IMR-90 (cell line): ENCODE data around the gene NOMO2. TPM values are rescaled to one million over a fixed set of nuclear protein-coding genes. Genes with fewer than 3 reads are reported as not detected.
"Not testable (repeated sequence)": the region's sequence is repeated elsewhere in the genome, so short reads cannot be mapped to it uniquely, and the experiment has no call there.

Source experiments
- ATAC-seq: fragments of 200-7000 bp; cut with Tn5 transposase; 2 replicates; pipeline ENCODE4 v1.9.1; 2020; ENCODE audit warnings: low read depth, mild to moderate bottlenecking, moderate library complexity
- BruUV-seq: library from RNA; stranded (reverse); fragments of 400-500 nt; replicated peaks from 2 replicates; lab custom pipeline; 2021; lab: Mats Ljungman, UMichigan
- CTCF ChIA-PET: fragments of 300-600 bp; formaldehyde crosslinking; extraction: SDS; loops from one replicate; lab custom pipeline; 2021; ENCODE audit warnings: antibody characterized with exemption; lab: Yijun Ruan, JAX
- POLR2A ChIA-PET: fragments of 300-600 bp; sonication (Branson Sonifier 250); formaldehyde crosslinking; loops from one replicate; lab custom pipeline; 2022; ENCODE audit warnings: antibody characterized with exemption; ENCODE audit not compliant: unreplicated experiment; lab: Charles Lee
- DNase-seq: peaks from one replicate; pipeline ENCODE4 v3.0.0; 2013
- H2AFZ ChIP-seq: replicated peaks from 2 replicates; pipeline ENCODE3; 2013; ENCODE audit warnings: low read length, mild to moderate bottlenecking; ENCODE audit not compliant: poor library complexity
- H2AK5ac ChIP-seq: 2 replicates; pipeline ENCODE4 v1.6.1; 2013; ENCODE audit warnings: low read depth, low read length, inconsistent platforms
- H2AK9ac ChIP-seq: replicated peaks from 2 replicates; pipeline ENCODE3; 2013; ENCODE audit warnings: mild to moderate bottlenecking, low read depth, low read length, moderate library complexity; ENCODE audit not compliant: poor library complexity
- H2BK120ac ChIP-seq: 2 replicates; pipeline ENCODE4 v1.6.1; 2013; ENCODE audit warnings: low read depth, low read length, inconsistent platforms
- H2BK15ac ChIP-seq: 3 replicates; pipeline ENCODE4 v1.6.1; 2013; ENCODE audit warnings: low read depth, low read length, inconsistent platforms
- H2BK20ac ChIP-seq: 2 replicates; pipeline ENCODE4 v1.6.1; 2013; ENCODE audit warnings: low read depth, mild to moderate bottlenecking, inconsistent platforms, low read length, moderate library complexity
- H2BK5ac ChIP-seq: 2 replicates; pipeline ENCODE4 v1.6.1; 2013; ENCODE audit warnings: mild to moderate bottlenecking, low read depth, low read length, inconsistent platforms; ENCODE audit not compliant: poor library complexity, severe bottlenecking
- H3K14ac ChIP-seq: replicated peaks from 2 replicates; pipeline ENCODE4 v1.6.1; 2013; ENCODE audit warnings: low read depth, low read length, inconsistent platforms
- H3K18ac ChIP-seq: 2 replicates; pipeline ENCODE4 v1.6.1; 2013; ENCODE audit warnings: low read depth, low read length, control low read depth
- H3K23ac ChIP-seq: 2 replicates; pipeline ENCODE4 v1.6.1; 2013; ENCODE audit warnings: low read depth, low read length, inconsistent platforms
- H3K27ac ChIP-seq: 2 replicates; pipeline ENCODE4 v1.5.1; 2013; ENCODE audit warnings: mild to moderate bottlenecking, control low read depth, low read length; ENCODE audit not compliant: insufficient read depth
- H3K27me3 ChIP-seq: 2 replicates; pipeline ENCODE4 v1.6.1; 2013; ENCODE audit warnings: low read length; ENCODE audit not compliant: control insufficient read depth, insufficient read depth
- H3K36me3 ChIP-seq: 2 replicates; pipeline ENCODE4 v1.6.1; 2013; ENCODE audit warnings: low read length, mixed read lengths; ENCODE audit not compliant: control insufficient read depth, insufficient read depth
- H3K4ac ChIP-seq: 2 replicates; pipeline ENCODE4 v1.6.1; 2013; ENCODE audit warnings: low read depth, low read length, inconsistent platforms
- H3K4me1 ChIP-seq: 2 replicates; pipeline ENCODE4 v1.6.1; 2013; ENCODE audit warnings: low read length, mixed read lengths; ENCODE audit not compliant: control insufficient read depth, insufficient read depth
- H3K4me2 ChIP-seq: 2 replicates; pipeline ENCODE4 v1.6.1; 2013; ENCODE audit warnings: low read depth, mild to moderate bottlenecking, control low read depth, low read length, moderate library complexity
- H3K4me3 ChIP-seq: 2 replicates; pipeline ENCODE4 v1.5.1; 2013; ENCODE audit warnings: low read depth, mild to moderate bottlenecking, control low read depth, low read length, moderate library complexity; ENCODE audit not compliant: insufficient read depth
- H3K56ac ChIP-seq: 2 replicates; pipeline ENCODE4 v1.6.1; 2013; ENCODE audit warnings: low read length, inconsistent platforms; ENCODE audit not compliant: insufficient read depth; ENCODE audit errors: extremely low read depth
- H3K79me1 ChIP-seq, 2 experiments: 2 replicates each; pipeline ENCODE4 v1.6.1; 2013; ENCODE audit warnings: low read length in 2 of 2, inconsistent platforms in 1 of 2, low read depth in 1 of 2
- H3K9ac ChIP-seq: 2 replicates; pipeline ENCODE4 v1.6.1; 2013; ENCODE audit warnings: low read depth, low read length, control low read depth
- H3K9me1 ChIP-seq: 2 replicates; pipeline ENCODE4 v1.6.1; 2013; ENCODE audit warnings: low read length, inconsistent platforms; ENCODE audit not compliant: insufficient read depth
- H3K9me3 ChIP-seq: 2 replicates; pipeline ENCODE4 v1.6.1; 2013; ENCODE audit warnings: low read length; ENCODE audit not compliant: control insufficient read depth, insufficient read depth
- H4K20me1 ChIP-seq: 2 replicates; pipeline ENCODE4 v1.6.1; 2013; ENCODE audit warnings: low read length, inconsistent platforms; ENCODE audit not compliant: insufficient read depth
- H4K5ac ChIP-seq: 2 replicates; pipeline ENCODE4 v1.6.1; 2013; ENCODE audit warnings: mild to moderate bottlenecking, low read depth, low read length, control low read depth
- H4K8ac ChIP-seq, 2 experiments: 2 replicates each; pipeline ENCODE4 v1.6.1; 2013; ENCODE audit warnings: low read depth in 2 of 2, low read length in 2 of 2, control low read depth in 1 of 2, inconsistent platforms in 1 of 2
- H4K91ac ChIP-seq: 2 replicates; pipeline ENCODE4 v1.6.1; 2013; ENCODE audit warnings: low read depth, low read length, inconsistent platforms; ENCODE audit not compliant: insufficient read depth
- WGBS, 2 experiments: methylation state at CpG; one replicate each; pipeline versions ENCODE4 v1.1.5 to v1.1.7; 2013; ENCODE audit warnings: missing lambda C conversion rate in 2 of 2; ENCODE audit not compliant: insufficient read length in 1 of 2; ENCODE audit errors: extremely low coverage in 2 of 2; 5-methylcytosine and 5-hydroxymethylcytosine counted together
- dilution Hi-C: fragments of 300-500 bp; cut with HindIII; formaldehyde crosslinking; loops from one replicate; pipeline ENCODE4 v1.14.3; 2018; ENCODE audit warnings: low sequenced_read_pairs; ENCODE audit not compliant: unreplicated experiment
- in situ Hi-C: fragments of 300-500 bp; cut with MboI; formaldehyde crosslinking; loops from 3 replicates; pipeline ENCODE4 v1.14.3; 2019; ENCODE audit warnings: low sequenced_read_pairs, inconsistent platforms, mixed read lengths
- intact Hi-C: fragments of 100-400 bp; cut with micrococcal nuclease; formaldehyde crosslinking; loops from 2 replicates; pipeline ENCODE4 v1.10.0; 2022
- polyA plus RNA-seq, 3 experiments: library from polyadenylated mRNA; depleted of rRNA; stranded (reverse); fragments of >200 nt; gene quantifications; 2 replicates each; pipeline ENCODE4 v1.2.3, GENCODE V29; 2012; ENCODE audit warnings: low replicate concordance in 1 of 3
- total RNA-seq: library from RNA; depleted of rRNA; stranded (reverse); fragments of >200 nt; gene quantifications from 2 replicates; pipeline ENCODE4 v1.2.3, GENCODE V29; 2012

NOMO2 gene
- total and polyA plus RNA-seq, 2 of the 4 experiments (the other 2 are of a cell fraction) = 103 to 184 TPM

DNA sequence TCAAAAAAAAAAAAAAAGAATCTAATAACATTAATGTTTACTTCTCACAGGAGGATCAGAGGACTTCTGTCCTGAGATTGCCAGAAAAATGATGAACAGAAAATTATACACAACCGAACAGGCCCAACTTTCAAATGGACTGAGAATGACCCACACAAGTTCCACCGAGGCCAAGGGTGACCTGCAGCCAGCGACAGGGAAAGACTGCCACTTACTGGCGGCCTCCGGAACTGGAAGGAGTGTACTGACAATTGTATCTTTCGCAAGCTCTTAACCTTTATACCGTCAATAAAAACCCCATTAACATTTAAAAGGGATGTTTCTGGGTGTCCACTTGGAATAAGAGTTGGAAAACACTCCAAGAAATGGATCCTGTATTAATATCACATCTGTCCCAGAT is 146.1 kb downstream of the NOMO2 start:
- H2BK15ac ChIP-seq, H3K4me3 ChIP-seq, dilution Hi-C loops, H3K27me3 ChIP-seq, H3K56ac ChIP-seq, H3K4me1 ChIP-seq, H3K4ac ChIP-seq, H3K14ac ChIP-seq, H2BK20ac ChIP-seq, in situ Hi-C loops, DNase-seq, H4K5ac ChIP-seq, H4K20me1 ChIP-seq, H3K9me3 ChIP-seq, H3K9ac ChIP-seq, H2AFZ ChIP-seq, H3K9me1 ChIP-seq, H2AK9ac ChIP-seq, H2BK120ac ChIP-seq, H3K18ac ChIP-seq, H3K36me3 ChIP-seq, H3K27ac ChIP-seq, CTCF ChIA-PET, H3K79me1 ChIP-seq, intact Hi-C loops, H3K23ac ChIP-seq, H4K8ac ChIP-seq, H2BK5ac ChIP-seq, H4K91ac ChIP-seq, POLR2A ChIA-PET, BruUV-seq, H3K4me2 ChIP-seq, H2AK5ac ChIP-seq: not testable (repeated sequence)
- peak; percentile 76 for ATAC-seq
- WGBS, 2 experiments = no CpG with 5 or more reads among the region's 7 CpGs

DNA sequence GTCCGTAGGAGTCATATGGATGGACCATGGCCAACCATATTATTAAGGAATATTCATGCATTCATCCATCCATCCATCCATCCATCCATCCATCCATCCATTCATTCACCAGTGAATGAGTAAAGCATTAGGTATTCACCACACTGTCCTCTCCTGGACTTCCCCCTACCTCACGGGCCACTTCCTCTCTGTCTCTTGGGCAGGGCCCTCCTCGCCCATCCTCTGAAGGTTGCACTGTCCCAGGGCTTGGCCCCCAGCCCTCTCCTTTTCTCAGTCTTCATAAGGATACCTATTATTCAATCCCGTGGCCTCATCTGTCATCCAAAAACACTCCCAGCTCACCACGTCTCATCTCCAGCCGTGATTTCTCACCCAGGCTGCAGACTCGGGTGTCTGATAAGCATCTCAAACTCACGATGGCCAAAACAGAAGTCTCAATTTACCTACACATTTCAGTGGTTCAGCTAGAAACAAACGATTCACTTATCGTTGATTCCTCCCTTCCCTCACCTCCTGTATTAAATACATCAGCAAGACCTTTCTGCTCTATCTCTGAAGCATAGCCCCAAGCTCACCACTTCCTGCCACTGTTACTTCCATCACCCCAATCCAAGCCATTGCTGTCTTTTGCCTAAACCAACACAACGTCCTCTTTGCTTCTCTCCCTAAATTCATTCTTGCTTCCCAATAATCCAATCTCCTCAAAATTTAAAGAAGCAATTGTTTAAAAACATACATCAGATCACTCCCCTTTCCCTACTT is 152.2 kb downstream of the NOMO2 start:
- BruUV-seq, CTCF ChIA-PET, H3K4me3 ChIP-seq, H3K4ac ChIP-seq, dilution Hi-C loops, H3K4me2 ChIP-seq, H4K20me1 ChIP-seq, H2BK15ac ChIP-seq, H2BK120ac ChIP-seq, H3K18ac ChIP-seq, H3K27ac ChIP-seq, intact Hi-C loops, H4K91ac ChIP-seq, H2AFZ ChIP-seq, H3K9me3 ChIP-seq, H3K14ac ChIP-seq, ATAC-seq, H4K8ac ChIP-seq, H3K9ac ChIP-seq, H2BK5ac ChIP-seq, DNase-seq, H3K23ac ChIP-seq, H3K9me1 ChIP-seq, H3K36me3 ChIP-seq, H4K5ac ChIP-seq, H2AK5ac ChIP-seq, H2AK9ac ChIP-seq, H3K4me1 ChIP-seq, H3K56ac ChIP-seq, POLR2A ChIA-PET, H2BK20ac ChIP-seq, in situ Hi-C loops, H3K27me3 ChIP-seq, H3K79me1 ChIP-seq: not testable (repeated sequence)
- WGBS, 2 experiments = no CpG with 5 or more reads among the region's 11 CpGs
